Globus pallidus (tissue), 1 donor: ENCODE measurements around the gene PLXNA4.

Experiments used
- DNase-seq: peaks from one replicate; pipeline ENCODE4 v3.0.0-alpha.2; 2015; ENCODE audit warnings: low spot score

The PLXNA4 gene

GRCh38 chr7:132142006-132142405 is 434.3 kb downstream of the PLXNA4 start:
- no peak for DNase-seq

- DNase-seq: no peak
Measured at GRCh38 chr7:132141109-132141508, 435.2 kb downstream of the PLXNA4 start.

DNA sequence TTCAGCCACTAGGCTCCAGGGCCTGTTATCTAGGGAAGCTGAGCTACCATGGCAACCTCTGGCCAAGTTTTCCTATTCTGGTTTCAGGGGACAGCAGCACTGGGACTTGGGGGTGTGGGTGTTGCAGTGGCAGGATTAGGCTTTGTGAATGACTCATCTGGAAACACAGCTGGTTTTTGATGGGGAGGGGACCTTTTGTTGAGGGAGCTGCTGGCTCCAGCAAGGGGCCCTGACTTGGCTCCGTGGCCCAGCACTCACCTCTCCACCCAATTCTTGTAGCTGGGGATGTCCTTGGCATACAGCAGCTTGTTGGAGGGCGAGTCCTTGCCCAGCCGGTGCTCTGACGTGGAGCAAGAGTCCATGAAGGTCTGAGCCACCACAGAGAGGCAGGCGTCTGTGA is 435.9 kb downstream of the PLXNA4 start:
- DNase-seq: no peak

DNA sequence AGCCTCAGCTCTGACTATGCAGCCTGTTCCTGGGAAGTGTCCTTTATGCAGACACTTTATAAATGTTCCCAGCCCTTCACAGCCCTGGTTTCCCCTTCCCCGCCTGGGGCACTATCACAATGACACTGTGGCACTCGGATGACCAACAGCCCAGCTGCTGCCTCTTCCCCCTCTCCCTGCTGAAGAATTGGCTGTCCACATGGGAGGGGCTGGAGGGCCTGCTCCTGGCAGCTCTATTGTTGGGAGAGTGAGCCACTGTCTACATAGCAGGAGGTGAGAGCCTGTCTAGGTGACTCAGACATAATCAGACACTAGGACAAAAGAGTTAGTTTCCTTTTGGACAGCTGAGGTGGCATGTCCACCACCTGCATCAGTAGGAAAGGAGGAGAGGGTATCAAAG is 437.5 kb downstream of the PLXNA4 start:
- no peak for DNase-seq

- DNase-seq: no peak
Measured at GRCh38 chr7:132137681-132138080, 438.6 kb downstream of the PLXNA4 start.

DNA sequence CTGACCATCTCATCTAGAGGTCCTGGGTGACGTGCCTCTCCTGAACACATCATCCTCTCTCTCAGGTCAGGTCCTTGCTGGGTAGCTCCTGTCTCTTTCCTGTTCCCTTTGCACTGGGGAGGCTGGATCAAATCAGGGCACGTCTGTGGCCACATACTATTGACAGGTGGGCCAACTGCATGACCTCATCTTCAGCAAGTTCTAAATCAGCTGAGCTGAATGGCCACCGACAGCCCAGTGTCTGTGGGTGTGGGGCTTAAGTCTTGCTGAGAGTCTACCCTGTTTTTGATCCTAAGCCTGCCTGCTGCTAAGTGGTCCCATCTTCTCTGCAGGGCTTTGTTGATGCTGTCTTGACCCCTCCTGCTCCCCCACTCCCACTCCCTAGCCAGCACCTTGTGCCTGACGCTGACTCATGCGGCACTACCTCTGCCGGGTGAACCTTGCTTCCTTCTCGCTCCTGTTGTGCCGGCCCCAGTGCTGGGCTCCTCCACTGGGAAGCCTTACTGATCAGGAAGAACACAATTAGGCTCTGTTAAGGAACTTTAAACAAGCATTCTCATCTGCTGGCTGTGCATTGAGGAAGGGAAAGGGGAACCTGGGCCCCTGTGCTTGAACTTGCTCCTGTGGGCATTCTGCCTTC is 440.4 kb downstream of the PLXNA4 start:
- DNase-seq: no peak

- DNase-seq: no peak
Measured at GRCh38 chr7:132134814-132135445, 441.3 kb downstream of the PLXNA4 start.

- no peak for DNase-seq
Measured at GRCh38 chr7:132133501-132133900, 442.8 kb downstream of the PLXNA4 start.

DNA sequence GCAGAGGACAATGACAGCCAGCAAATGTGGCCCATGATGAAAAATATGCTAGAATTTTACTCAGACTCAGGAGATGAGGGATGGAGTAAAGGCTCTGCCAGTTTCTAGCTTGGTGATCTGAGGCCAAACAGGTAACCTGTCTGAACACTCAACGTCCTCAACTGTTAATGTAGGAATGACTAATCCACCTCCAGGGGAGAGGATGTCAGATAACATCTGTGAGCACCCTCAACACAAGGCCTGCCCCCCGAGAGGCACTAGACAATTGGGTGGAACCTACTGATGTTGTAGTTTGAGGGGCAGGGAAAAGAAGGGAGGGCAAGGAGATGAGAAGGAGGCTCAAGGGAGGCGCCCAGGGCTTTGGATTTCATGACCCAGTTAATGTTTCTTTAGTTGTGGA is 445.1 kb downstream of the PLXNA4 start:
- no peak for DNase-seq

DNA sequence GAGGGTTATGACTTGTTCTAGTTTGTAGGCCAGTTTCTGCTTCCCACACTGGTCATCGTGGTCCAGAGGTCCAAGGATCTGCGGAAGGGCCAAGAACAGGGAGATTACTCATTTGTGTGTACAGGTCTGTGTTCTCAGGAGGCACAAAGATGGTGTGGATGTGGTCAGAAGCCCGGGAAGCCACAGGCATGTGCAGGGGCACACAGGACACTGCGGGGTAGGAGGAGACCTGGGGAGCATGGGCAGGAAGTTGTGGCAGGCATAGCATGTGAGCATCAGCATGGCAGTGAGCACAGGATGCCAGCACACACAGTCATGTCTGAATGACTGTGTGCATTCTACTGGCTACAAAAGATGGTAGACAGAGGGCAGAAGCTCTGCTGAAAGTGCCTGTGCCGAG is 445.8 kb downstream of the PLXNA4 start:
- no peak for DNase-seq

DNA sequence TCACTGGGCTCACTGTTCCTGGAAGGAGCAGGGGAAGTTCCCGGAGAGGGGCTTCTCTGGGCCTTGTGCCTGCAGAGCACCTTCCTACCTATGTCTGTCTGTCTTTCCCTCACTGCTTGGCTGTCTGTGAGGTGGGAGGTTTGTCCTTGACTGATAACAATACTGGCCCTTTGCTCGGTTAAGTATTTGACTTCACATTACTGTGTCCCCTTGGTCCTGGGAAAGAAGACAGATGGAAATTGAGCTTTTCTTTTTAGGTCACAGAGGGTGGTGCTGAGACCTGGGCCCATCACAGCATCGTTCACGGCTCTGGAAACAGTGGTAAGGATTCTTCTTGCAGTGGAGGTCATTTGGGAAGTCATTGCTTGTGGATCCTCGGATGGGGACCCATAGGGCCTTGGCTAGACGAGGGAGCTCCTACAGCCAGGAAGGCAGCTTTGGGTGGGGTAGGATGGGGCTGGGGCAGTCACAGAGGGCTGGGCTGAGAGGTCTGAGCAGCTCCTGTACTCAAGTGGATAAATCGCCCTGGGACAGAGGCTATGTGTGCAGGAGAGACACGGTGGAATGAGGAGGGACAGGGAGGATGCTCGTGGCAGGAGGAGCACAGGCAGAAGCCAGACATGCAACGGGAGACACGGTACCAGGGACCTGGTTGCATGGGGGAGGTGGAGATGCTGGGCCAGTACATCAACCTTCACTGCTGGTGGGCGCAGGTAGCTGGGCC is 450.2 kb downstream of the PLXNA4 start:
- DNase-seq: no peak

DNA sequence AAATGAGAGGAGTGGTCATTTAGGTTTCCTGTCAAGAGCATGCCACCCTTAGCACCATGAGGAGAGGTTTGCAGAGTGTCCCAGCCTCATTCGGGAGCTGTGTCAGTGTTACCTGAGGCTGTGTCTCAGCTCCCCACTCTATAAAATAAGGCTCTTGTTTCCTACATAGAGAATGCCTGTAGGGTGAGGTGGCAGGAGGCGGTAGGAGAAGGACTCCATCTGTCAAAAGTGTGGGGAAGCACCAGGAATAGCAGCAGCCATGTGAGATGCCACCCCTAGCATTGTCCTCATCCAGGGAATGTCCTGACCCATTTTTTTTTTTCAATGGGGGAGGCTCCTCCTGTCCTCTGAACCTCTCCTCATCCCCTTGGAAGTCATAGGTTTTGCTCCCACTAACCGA is 451.2 kb downstream of the PLXNA4 start:
- DNase-seq: no peak

DNA sequence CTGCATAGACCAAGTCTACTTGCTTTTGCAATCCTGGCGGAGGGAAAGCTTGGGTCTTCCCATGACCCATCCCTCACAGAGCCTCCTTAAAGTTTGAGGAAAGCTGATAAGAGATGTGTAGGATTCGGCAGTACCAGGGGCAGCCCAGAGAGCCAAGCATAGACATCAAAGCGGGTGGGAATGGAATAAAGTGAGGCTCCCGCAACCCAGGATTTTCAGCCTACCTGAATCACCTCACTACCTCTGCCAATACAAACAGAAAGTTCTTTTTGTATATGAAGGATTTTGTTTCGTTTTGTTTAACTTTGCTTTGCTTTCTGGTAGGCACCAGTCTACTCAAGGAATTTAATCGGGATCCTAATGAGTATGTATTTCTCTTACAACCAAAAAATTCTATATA is 451.7 kb downstream of the PLXNA4 start:
- no peak for DNase-seq

DNA sequence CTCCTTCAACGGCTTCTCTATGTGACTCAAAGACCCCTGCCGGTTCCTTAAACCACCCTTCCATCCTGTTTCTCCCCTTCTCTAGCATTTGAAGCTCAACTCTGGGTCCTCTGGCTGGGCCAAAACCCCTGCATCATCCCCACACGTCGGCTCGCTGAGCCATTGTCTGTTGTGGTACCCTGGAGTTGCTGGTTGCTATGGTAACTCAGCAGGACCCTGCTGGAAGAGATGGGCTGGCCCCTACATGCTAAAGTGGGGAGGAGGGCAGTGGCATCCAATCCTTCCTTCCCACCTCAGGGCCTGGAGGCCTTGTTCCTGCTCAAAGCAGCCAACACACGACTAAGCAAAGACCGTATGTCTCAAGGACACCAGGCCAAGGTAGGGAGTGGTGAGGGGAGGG is 452.5 kb downstream of the PLXNA4 start:
- DNase-seq: no peak

DNA sequence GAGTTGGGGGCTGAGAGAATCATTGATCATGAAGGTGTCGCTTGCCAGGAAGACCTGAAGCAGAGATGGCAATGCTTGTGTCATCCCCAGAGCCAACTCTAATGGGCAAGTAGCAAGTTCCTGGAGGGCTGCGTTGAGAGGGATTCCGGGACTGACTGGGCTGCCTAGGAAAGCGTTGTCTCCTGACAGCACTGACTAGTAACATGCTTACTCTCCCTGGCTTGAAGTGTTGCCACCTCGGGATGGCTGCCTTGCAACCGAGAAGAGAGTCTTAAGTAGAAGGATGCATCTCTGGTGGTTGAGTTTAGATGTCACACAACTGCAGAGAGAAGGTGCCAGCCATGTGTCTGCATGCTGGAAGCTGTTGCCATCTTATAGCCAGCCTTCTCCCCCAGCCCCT is 453.4 kb downstream of the PLXNA4 start:
- DNase-seq: no peak

GRCh38 chr7:132121987-132122386 is 454.3 kb downstream of the PLXNA4 start:
- no peak for DNase-seq

- DNase-seq: no peak
Measured at GRCh38 chr7:132118641-132119040, 457.6 kb downstream of the PLXNA4 start.

GRCh38 chr7:132117636-132118035 is 458.6 kb downstream of the PLXNA4 start:
- DNase-seq: no peak

DNA sequence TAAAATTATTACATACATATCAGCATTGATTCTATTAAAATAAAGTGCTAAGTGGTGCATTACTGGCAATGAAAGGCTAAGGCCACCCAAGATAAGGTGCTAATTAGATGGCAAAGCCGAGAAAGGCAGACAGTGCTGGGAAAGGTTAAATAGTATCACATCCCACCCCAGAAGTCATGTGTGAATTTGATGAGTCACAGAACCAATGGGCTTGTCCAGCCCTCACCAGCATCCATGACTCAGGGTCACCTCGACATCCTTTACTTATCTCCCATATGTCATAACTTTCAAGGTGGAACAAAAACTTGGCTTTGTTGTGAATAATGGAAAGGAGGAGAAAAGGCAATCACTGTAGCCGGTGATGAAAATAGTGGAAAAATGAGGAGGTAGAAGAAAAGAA is 459.1 kb downstream of the PLXNA4 start:
- no peak for DNase-seq

DNA sequence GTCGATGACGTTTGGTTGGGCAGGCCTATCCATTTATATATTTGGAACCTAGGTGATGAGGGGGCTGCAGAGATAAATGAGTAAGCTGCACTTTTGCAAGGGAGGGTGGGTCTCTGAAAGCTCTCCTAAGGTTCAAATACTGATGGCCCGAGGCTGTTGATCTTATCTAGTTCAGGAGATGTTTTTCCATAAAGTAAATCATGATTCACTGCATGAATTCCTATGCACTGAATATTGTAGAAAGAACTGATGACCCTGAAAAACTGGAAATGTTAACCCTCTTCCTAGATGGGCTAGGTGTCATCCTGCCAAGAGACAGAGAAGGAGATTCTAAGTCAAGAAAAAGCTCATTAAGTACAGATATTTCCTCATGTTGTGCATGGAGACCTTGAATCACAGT is 459.9 kb downstream of the PLXNA4 start:
- no peak for DNase-seq

DNA sequence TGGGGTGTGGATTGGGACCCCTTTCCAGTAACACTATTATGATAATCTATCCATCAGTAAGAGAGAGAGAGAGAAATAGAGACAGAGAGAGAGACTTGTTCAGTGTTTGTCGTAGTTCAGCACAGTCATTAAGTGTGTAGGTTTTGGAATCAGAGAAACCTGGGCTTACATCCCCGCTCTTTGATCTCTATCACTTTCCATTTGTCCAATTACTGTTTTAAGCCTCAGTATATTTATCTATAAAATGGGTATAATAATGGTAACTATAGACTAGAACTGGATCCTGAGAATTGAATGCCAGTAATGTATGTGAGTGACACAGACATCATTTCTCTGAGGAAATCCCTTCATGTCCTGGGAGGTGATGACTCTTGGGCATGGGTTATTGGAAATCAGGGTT is 460.5 kb downstream of the PLXNA4 start:
- DNase-seq: no peak

DNA sequence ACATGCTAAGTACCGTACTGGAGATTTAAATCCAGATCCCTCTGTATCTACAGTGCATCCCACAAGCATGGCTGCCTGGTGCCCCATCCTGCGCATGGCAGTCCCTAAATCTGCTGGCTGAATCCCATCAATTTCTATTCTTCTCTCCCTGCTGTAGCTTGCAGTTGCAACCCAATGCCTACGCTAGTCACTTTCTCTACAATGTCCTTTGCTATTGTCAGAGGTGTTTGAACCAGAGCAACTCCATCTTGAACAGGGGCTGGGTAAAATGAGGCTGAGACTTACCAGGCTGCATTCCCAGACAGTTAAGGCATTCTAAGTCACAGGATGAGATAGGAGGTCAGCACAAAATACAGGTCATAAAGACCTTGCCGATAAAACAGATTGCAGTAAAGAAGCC is 461.2 kb downstream of the PLXNA4 start:
- no peak for DNase-seq

- no peak for DNase-seq
Measured at GRCh38 chr7:132114411-132114810, 461.9 kb downstream of the PLXNA4 start.
